ENCODE results near the gene PPM1M.
"Not testable (repeated sequence)": the region's sequence is repeated elsewhere in the genome, so short reads cannot be mapped to it uniquely, and the experiment has no call there.

The PPM1M gene

DNA sequence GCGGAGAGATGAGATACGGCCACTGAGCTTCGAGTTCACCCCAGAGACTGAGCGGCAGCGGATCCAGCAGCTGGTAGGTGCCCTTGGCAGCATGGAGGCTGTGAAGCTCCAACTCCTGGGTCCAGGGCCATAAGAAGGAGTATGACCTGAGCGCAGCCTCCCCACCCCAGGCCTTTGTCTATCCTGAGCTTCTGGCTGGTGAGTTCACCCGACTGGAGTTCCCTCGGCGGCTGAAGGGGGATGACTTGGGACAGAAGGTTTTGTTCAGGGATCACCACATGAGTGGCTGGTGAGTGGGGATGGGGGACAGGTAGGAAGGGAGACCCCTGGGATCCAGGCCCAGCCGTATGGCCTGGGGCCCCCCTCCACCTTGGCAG is 2.6 kb downstream of the PPM1M start:
- FAIRE-seq = no peak

DNA sequence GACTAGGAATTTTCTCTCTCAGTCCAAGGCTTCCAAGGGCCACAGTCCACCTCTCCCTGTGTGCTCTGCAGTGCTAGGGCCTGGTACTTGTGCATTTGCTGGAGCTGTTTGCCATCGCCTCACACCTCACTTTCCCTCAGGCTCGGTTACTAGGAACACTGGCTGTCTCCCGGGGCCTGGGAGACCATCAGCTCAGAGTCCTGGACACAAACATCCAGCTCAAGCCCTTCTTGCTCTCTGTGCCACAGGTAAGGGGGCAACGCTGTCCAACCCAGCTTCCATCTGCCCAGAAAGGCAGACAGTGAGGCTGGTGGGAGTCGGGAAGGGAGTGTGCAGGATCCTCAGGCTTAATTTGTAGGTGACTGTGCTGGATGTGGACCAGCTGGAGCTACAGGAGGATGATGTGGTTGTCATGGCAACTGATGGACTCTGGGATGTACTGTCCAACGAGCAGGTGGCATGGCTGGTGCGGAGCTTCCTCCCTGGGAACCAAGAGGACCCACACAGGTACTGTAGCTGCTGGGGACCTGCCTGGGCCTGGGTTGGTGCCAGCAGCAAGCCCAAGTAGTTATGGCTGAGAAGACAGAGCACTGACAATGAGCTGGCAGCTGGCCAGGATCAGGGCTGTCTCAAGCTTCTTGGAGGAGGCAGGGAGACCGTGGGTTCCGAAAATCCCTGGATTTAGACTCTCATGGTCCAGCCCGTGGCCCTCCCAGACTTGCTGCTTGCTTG is 3.4 kb downstream of the PPM1M start:
- FAIRE-seq = no peak

DNA sequence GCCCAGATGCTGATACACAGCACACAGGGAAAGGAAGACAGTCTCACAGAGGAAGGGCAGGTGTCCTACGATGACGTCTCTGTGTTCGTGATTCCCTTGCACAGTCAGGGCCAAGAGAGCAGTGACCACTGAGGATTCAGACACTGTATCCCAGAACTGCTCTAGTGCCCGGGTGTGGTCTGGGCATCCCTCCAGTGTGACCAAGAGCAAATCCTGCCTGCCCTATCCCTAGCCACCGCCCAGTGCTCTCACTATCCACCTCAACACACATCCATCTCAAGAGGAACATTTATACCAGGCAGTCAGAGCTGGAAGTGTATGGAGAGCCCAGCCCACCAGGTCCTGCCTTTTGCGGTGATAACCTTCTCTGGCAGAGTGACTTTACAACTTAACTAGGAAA is 4.1 kb downstream of the PPM1M start:
- no peak for FAIRE-seq

DNA sequence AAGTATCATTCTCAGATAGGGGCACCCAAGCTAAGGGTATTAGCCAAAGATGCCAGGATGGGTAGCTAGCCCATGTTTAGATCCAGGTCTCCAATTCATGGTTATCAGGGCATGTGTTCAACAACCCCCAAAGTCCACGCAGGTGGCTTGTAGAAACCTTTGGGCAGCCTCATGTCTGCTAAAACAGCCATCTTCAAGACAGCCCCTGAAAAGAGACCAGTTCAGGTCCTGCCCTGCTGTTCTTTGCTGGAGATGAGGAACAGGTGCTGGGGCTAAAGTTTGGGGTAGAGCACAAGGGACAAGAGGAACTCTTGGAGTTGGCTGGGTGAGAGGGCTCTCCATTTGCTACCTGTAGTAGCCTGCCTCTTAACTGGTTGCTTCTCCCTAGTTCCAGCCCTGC is 4.6 kb downstream of the PPM1M start:
- FAIRE-seq = no peak

DNA sequence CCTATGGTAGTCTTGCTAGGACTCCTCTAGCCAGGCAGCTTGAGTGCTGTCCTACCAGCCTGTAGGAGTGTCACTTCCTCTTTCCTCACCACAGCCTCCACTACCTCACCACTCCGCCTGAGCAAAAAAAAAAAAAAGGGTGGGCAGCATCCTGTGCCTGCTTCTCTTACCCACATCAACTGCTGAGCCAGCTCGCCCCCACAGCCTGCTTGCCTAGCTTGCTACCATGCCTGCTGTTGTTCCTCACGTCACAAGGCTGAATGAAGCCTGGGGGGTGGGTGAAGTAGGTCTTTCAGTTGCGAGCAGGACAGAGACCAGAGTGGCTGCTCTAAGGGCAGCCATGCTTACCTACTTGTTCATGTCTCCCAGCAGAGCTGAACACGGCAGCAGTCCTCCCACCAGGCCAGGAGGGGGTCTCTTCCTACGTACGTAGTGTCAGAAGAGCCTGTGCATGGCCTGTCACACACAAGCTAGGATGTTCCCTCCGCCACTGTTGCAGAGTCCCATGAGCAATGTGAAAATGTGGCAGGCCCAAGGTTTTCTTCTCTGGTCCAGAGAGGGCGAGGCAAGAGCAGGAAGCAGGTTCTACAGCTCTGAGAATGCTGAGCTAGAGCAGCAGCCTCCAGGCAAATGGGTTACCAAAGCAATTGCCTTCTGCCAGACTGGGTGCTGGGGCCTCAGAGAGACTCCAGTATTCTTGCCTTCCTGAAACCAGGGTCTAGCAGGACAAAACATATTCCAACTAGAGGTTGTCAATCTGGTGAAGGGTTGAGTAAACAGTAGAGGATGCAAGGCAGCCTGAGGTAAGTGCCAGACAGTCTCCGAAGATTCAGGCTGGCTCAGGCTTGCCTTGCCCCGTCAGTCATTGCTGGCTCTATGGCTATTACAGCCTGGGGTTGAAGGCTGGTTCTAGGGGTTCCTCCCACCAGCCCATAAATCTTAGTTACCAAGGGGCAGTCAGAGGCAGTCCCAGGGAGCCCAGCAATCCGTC is 8.1 kb downstream of the PPM1M start:
- no peak for FAIRE-seq

DNA sequence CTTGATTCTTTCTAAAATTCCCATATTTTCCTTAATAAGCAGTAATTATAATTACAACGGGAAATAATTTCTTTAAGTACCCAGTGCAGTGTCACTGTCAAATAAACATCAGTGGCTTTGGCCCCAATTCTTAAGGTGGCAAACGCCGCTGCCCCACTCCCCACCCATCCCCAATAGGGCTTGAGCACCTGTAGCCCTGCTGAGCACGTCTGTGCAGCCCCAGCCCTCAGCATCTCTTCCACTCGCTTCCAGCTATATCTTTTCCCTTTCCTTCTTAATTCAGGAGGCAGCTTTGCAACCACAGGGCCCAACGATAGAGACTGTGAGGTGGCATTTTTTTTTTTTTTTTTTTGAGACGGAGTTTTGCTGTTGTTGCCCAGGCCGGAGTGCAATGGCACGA is 9.0 kb downstream of the PPM1M start:
- no peak for FAIRE-seq

DNA sequence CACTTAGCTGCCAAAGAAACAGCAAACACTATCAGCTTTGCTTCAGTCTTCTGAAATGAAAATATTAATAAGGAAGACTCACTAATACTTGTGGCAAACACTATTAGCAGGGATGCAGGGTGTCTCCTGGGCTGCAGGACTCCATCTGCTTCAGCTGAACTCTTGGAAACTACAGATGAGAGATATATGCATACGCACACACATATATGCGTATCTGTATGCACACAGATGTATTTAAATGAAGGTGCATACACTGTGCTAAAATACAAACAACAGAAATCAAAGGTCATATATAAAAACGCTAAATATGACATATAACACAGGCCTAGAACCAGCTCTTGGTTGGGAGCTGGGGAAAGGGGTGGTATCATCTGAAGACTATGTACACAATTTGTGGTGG is 10.6 kb downstream of the PPM1M start:
- no peak for FAIRE-seq

DNA sequence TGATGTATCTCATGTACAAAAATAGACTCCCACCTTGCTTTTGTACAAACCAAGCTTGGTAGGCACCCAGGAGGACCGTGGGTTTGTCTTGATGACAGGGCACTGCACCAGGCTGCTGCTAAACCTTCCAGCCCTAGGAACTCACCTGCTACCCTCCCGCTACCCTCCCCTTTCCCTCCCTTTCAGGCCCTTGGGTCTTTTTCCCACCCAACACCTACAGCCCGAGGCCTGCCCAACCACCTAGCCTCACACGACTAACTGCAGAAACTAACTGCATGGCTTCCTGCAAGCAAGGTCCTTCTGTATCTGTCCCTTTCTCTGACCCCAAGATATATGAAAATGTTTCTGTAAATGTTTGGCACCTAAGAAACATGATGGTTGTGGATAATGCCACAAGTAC is 11.1 kb downstream of the PPM1M start:
- no peak for FAIRE-seq

DNA sequence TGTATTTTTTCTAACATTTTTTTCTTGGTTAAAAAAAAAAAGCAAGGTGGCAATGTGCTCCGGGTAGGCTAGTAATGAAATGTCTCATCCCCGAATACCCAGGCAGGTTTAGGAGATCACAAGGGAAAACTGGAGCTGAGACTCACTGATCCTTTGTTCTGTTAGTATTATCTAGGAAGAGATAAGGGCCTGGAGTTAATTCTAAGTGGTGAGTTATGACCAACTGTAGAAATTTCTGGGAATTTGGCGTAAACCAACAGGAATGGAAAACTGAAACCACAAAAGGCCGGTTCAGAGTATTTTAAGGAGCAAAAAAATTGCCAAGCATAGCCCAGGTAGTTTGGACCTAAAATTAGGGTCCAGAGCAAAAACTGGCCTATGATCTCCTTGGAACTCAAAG is 12.4 kb downstream of the PPM1M start:
- FAIRE-seq = no peak

DNA sequence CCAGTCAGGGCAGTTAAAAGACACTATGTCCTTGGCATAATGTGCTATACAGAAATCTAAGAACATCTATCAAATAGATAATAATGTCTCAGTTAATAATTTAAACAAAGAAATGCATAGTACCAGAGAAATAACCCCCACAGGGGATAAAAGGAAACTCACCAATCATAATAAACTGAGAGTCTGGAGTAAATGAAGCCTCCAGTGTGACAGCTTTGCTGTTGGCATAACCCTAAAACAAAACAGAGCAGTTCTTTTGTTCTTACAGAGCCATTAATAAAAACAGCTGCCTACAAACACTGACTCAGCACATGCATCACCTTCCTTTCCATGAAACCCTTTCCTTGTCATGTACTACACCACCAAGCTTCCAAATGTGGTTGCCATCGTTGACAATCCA is 13.5 kb downstream of the PPM1M start:
- no peak for FAIRE-seq

DNA sequence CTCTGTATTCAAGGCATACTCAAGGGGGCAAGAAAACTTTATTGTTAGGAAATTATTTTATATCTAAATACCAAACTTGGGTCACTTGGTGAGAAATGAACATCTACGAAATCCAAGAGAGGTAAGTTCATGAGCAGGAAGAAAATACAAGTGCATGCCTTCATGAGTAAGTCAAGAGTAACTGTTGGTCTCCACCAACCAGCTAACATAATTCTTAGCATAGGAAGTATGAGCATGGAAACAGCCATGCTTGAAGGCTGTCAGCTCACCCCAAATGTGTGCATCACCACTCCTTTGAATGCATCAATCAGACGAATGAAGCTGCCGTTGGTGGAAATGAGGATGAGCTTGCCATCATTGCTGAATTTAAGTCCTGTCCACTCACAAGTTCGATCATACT is 13.9 kb downstream of the PPM1M start:
- no peak for FAIRE-seq

DNA sequence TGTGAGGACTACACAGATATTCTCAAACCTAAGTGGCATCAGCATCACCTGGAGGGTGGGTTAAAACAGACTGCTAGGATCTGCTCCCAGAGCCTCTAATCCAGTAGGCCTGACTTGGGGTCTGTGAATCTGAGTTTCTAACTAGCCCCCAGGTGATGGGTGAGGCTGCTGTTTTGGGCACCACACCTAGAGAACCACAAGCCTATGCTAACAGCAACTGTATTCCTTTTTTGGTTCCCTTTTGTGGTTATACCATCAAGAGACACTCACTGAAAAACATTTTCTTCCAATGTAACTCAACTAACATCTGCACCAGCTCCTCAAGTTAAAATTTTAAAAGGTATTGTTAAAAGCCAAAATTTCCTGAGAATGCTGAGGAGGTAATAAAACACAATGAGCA is 16.9 kb downstream of the PPM1M start:
- FAIRE-seq = no peak

DNA sequence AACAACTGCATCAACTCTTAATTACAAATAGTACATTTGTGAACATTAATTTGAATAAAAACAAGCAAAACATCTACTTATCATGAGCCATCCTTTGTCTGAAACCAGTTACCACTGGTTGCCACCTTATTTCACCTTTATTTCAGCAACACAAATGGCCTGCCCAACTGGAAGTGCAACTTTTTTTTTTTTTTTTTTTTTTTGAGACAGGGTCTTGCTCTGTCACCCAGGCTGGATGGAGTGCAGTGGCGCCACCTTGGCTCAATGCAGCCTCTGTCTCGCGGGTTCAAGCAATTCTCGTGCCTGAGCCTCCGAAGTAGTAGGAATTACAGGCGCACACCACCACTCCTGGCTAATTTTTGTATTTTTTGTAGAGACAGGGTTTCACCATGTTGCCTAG is 19.8 kb downstream of the PPM1M start:
- no peak for FAIRE-seq

DNA sequence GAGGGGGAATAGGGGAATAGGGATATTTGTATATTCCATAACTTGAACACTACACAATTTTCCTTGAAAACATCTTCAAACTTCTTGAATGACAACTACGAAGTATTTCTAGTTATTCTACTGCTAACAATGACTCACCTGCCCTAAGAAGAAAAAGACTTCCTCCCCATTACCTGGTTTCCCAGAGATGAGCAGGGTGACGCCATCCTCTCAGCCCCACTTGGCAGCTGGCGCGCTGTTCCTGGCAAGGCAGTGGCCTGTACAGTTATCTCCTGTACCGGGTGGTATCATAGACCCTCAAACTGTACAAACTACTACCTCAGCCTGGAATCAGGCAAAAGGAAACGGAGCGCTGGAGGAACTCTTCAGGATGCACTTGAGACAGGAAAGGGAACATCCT is 22.5 kb downstream of the PPM1M start:
- FAIRE-seq = no peak

DNA sequence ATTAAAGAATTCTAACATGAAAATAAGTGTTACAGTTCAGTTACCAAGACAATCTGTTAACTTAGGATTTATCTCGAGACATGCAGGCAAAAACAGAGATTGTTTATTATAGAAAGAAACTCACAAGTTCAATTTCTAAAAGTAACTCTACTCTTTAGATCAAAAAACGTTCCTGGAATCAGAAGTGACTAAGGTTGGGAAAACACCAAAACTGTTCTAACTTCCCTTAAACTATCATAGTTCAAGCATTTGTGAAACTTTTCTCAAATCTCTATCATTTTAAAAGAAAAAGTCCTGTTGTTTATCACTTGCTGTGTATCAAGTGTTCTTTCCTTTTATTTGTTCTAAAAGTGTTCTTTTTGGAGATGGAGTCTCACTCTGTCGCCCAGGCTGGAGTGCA is 24.2 kb downstream of the PPM1M start:
- FAIRE-seq = peak; percentile 5

DNA sequence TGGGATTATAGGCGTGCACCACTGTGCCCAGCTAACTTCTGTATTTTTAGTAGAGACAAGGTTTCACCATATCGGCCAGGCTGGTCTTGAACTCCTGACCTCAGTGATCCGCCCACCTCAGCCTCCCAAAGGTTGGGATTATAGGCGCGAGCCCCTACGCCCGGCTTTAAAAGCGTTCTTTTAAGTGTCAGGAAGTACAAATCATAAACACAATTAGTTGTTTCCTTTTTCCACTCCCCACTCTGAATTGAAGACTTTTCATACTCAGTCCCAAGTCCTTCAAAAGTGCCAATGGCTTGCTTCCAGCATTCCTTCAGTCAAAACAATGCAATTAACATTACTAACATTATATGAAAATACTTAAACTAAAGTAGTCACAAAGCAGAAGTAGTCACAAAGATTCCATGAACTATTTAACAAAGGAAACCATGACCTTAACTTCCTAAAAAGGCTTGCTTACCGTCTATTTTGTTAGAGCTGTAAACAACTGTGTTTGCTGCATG is 24.7 kb downstream of the PPM1M start:
- no peak for FAIRE-seq

DNA sequence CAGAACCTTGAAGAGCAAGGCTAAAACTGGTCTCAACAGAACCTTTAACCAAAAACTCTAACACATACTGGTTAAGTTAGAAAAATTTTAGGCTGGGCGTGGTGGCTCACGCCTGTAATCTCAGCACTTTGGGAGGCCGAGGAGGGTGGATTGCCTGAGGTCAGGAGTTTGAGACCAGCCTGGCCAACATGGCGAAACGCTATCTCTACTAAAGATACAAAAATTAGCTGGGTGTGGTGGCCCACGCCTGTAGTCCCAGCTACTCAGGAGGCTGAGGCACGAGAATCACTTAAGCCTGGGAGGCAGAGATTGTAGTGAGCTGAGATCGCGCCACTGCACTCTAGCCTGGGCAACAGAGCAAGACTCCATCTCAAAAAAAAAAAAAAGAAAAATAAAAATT is 26.6 kb downstream of the PPM1M start:
- FAIRE-seq = not testable (repeated sequence)

DNA sequence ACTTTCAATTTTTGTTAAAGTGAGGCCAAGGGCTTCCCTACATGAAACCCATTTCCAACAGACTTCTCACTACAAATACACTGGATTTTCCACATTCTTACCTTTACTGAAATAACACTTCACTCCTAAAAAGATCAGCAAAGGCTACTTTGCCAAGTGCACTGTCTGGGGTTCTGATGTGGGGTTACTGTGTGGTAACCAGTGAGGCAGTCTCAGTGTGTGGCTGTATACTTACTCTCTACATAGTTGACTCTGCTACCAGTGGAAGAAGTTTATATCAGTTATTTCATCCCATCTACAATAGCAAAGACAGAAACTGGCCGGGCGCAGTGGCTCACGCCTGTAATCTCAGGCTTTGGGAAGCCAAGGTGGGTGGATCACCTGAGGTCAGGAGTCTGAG is 27.3 kb downstream of the PPM1M start:
- no peak for FAIRE-seq

DNA sequence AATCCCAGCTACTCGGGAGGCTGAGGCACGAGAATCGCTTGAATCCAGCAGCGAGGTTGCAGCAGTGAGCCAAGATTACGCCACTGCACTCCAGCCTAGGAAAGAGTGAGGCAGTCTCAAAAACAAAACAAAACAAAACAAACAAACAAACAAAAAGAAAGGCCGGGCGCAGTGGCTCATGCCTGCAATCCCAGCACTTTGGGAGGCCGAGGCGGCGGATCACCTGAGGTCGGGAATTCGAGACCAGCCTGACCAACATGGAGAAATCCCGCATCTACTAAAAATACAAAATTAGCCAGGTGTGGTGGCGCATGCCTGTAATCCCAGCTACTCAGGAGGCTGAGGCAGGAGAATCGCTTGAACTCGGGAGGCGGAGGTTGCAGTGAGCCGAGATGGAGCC is 29.2 kb downstream of the PPM1M start:
- FAIRE-seq = not testable (repeated sequence)

DNA sequence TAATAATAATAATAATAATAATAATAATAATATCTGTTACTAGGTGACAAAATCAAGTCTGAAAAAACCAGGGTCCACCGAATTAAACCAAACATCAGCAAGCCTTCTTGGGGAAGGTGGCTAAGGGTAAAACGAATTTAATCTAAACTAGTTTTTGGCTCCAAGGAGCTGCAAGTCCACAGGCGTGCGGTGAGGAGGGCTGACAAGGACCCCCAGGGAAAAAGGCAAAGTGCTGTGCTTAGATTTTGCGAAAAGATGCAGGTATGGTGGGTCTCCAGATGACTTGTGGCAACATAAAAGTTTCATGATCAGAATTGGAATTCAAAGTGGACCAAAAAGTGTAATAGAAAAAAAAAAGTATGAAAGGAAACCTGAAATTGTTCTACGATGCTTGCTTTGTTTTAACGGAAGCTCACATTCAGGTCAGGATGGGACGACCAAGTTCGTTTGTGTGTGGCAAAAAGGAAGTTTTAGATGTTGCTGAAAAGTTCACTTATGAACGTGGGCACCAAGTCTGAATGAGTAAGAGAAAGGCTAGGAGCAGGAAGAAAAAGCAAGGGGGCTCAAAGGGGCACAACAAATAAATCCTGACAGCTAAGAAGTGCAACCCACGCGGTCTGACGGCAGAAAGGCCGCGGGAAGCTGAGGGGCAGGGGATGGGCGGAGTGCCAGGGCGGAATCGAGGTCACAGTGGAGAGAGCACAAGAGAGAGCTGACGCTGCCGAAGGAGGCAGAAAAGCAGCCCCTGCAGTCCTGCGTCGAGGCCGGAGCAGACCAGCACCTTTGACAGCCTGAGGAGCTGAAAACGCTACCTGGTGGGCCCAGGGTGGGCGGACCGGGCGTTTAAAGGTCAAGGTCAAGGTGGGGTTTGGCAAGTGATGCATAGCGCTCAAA is 31.8 kb downstream of the PPM1M start:
- FAIRE-seq = no peak

DNA sequence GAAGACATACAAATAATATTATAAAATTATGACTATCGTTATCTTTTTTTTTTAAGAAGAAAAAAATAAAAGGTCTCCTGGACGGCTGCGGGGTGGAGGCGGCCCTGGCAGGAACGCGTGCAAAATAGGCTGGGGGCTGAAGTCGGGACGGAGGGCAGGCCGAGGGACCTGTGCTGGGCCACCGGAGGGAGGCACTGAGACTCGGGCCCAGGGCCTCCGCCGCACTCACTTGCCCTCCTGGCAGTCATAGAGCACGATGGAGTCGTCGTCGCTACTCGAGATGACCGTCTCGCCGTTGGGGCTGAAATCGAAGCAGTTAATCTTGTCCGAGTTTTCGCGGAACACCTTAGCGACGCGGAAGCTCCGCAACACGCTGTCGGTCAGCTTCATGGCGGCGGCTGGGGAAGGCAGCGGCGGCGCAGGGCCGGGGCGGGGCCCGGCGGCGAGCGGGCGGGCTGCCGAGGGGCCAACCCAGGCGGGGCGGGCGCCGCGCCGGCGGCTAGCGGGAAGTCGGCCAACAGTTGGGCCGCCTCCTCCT is 32.5 kb downstream of the PPM1M start:
- no peak for FAIRE-seq

DNA sequence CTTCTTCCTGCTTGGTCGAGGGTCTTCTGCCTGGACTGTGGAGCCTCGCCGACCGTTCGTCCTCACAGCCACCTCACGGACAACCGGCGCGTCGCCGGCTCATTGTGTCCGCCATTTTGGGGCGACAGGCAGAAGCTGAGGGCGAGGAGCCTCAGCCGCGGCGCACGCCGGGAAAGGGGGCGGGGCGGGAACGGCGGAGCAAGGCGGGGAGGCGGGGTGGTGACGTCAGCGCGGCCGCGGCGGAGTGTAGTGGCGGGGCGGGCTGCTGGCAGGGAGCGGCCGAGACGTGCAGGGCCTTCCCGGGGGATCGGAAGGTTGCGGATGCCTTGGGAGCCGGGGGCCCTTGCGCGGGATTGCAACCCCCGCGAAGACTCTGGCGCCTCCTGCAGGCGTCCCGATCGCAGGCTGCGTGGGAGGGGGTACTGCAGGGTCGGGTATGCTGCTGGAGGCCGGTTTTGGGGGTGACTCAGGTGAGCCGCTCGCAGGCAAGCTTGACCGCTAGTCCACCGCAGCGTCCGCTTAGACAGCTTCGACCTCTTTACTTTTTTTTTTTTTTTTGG is 33.0 kb downstream of the PPM1M start, which contains the start of gene WDR82:
WDR82 (minus strand) TSS at position 140 of the 560 bp plus-strand sequence. CDS start 288 bp downstream, outside the sequence.
- no peak for FAIRE-seq

Data from islet of Langerhans (tissue), 1 donor.